ENCODE data around the gene HACD4.

DNA sequence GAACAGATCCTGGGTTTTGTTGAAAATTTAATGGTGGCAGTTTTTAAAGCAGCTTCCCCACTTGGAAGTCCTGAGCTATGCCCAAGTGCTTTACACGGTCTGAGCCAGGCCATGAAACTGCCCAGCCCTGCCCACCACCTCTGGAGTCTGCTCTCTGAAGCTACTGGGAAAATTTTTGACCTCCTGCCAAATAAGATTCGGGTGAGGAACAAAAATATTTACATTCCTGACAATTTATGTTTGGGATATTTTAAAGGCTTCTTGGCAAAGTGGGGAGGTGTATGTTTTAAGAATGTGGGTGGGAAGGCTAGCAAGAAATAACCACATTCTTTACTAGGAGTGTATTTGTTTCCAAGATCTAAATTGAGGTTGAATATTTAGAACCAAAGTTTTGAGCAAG lies 50.0 kb downstream of the HACD4 start:
- TF ChIP-seq, protein P1, sequence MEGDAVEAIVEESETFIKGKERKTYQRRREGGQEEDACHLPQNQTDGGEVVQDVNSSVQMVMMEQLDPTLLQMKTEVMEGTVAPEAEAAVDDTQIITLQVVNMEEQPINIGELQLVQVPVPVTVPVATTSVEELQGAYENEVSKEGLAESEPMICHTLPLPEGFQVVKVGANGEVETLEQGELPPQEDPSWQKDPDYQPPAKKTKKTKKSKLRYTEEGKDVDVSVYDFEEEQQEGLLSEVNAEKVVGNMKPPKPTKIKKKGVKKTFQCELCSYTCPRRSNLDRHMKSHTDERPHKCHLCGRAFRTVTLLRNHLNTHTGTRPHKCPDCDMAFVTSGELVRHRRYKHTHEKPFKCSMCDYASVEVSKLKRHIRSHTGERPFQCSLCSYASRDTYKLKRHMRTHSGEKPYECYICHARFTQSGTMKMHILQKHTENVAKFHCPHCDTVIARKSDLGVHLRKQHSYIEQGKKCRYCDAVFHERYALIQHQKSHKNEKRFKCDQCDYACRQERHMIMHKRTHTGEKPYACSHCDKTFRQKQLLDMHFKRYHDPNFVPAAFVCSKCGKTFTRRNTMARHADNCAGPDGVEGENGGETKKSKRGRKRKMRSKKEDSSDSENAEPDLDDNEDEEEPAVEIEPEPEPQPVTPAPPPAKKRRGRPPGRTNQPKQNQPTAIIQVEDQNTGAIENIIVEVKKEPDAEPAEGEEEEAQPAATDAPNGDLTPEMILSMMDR (IDR thresholded peaks at IDR 0.05): no peak
- TF ChIP-seq POLR2A (IDR thresholded peaks at IDR 0.05): no peak

Measured in body of pancreas (tissue), 4 donors.